KOPT-K1 (cell line): ENCODE data around the gene AHRR.

Experiments used
- H3K27ac ChIP-seq: fragments of 200-600 bp; sonication (generic); 2 replicates; pipeline ENCODE4 v1.5.1; 2016; ENCODE audit warnings: antibody characterized with exemption, mild to moderate bottlenecking, low read depth, low read length; ENCODE audit not compliant: poor library complexity, severe bottlenecking
- H3K36me3 ChIP-seq: fragments of 200-600 bp; sonication (generic); 2 replicates; pipeline ENCODE4 v1.5.1; 2017; ENCODE audit warnings: antibody characterized with exemption, mild to moderate bottlenecking, low read length, moderate library complexity; ENCODE audit not compliant: insufficient read depth
- H3K9me3 ChIP-seq: fragments of 200-600 bp; sonication (generic); 2 replicates; pipeline ENCODE4 v1.5.1; 2017; ENCODE audit warnings: antibody characterized with exemption, low read length, mild to moderate bottlenecking; ENCODE audit not compliant: insufficient read depth, poor library complexity, severe bottlenecking

The AHRR gene

DNA sequence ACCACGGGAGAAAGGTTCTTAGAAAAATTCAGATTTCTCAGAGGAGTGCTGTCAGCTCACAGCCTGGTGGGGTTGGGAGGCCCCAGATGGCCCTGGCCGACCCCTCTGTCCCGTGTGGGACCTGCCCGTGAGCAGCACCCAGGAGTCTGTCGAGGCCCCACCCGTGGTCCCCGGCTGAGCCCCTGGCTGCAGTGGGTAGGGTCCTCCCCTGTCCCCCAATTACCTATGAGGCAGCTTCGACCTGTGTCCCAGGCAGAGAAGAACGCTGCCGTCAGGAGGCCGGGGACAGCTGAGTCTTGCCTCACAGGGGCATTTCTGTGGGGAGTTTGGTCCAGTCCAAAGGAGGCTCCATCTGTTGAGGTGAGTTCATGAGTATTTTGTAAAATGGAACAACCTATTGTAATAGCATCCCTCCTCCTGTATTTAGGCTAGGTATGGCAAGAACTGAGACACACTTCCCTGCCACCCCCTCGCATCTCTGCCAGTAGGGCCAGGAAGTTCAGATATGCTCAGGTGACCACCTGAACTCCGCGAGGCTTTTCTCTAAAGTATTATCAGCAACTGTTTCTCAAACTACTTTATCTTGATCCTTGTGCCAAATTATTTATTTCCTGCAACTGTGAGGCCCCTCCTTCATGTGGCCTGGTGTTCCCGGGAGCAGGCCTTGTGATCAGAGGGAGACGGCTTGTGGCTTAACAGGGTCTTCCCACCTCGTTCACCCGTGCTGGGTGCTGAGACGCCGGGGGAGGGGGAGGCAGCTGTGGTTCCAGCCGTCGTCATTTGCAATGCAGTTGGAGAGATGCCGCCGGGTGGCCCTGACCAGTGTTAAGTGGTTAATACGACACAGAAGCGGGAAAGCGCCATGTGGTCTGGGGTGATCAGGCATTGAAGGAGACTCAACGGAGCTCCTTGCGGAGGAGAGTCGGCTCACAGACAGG lies 1.7 kb downstream of the AHRR start:
- Histone ChIP-seq H3K9me3 (no peaks in the 10 kb centered on the region), H3K36me3 (no peaks in the 10 kb centered on the region), H3K27ac (no peak overlapping the region)

DNA sequence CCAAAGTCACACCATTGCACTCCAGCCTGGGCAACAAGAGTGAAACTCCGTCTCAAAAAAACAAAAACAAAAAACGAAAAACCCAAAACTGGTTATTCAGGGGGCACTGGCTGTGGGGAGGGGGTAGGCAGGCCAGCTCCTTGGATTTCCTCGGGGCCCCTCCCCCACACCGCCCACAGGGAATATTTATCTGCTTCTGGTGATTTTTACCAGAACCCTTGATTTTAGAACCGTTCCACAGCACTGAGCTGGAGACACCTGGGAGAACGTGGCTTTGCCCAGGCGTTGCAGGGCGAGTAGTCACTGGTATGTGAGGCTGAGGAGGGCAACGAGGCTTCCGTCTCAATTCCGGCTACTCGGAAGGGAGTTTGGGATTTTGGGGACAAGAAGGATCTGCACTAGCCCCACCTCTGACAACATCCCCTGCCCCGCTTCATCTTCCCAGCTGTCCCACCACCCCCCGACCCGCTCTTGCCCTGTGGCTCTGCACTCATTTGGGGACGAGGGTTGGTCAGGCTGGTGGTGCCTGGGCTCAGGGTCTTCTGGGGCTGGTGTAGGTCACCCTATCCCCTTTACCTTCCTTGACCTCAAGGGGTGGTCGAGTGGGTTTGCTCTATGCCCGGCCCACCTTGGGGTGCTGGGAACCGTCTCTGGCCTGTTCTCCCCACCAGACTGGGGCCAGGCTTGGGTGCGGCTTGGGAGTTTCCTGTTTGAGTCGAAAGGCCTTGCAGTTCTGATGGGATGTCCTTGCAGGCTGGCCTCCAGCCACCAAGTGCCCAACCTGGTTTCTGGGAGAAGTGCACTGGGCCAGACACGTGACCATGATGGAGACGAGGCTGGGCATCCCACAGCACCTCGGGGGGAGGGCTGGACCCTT lies 3.5 kb downstream of the AHRR start:
- H3K9me3 ChIP-seq: no peaks in the 10 kb centered on the region
- H3K27ac ChIP-seq: no peak overlapping the region

DNA sequence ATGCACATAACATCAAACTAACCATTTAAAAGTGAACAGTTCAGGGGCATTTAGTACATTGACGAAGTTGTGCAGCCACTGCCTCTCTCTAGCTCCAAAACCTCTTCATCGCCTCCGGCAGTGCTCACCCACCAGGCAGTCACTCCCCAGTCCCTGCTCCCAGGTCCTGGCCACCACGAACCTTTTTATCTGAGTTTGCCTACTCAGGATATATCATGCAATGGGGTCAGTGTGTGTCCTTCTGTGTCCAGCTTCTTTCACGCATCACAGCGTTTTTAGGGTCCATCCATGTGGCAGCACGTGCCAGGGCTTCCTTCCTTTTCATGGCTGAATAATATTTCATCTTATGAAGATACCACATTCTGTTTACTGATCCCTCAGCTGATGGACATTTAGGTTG lies 4.6 kb downstream of the AHRR start:
- no peaks in the 10 kb centered on the region for H3K9me3 ChIP-seq
- no peak overlapping the region for H3K27ac ChIP-seq
- H3K36me3 ChIP-seq: no peaks in the 10 kb centered on the region

More for the DNA sequence above, 3.5 kb downstream of the AHRR start:
- no peaks in the 10 kb centered on the region for H3K36me3 ChIP-seq

DNA sequence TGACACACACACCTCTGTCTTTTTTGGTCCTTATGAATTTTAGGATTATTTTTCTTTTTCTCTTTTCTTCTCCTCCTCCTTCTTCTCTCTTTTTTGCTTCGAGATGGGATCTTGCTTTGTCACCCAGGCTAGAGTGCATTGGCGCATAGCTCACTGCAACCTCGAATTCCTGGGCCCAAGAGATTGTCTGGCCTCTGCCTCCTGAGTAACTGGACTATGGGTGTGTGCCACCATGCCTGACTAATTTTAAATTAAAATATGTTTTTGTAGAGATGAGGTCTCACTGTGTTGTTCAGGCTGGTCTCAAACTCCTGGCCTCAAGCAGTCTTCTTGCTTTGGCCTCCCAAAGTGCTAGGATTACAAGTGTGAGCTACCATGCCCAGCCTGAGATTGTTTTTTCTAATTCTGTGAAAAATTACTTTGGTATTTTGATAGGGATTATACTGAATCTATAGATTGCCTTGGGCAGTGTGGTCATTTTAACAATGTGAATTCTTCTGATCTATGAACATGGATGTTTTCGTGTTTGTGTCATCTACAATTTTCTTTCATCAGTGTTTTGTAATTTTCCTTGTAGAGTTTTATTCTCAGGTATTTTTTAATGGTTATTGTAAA lies 7.7 kb downstream of the AHRR start:
- Histone ChIP-seq H3K27ac (no peak overlapping the region), H3K9me3 (no peaks in the 10 kb centered on the region), H3K36me3 (no peaks in the 10 kb centered on the region)

DNA sequence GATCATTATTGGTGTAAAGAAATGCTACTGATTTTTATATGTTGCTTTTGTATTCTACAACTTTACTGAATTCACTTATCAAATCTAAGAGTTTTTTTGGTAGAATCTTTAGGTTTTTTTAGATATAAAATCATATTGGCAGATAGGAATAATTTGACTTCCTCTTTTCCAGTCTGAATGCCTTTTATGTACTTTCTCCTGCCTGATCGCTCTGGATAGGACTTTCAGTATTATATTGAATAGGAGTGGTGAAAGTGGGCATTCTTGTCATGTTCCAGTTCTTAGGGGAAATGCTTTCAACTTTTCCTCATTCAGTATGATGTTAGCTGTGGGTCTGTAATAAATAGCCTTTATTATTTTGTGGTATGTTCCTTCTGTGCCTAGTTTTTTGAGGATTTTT lies 8.3 kb downstream of the AHRR start:
- Histone ChIP-seq H3K27ac (no peak overlapping the region), H3K36me3 (no peaks in the 10 kb centered on the region)

DNA sequence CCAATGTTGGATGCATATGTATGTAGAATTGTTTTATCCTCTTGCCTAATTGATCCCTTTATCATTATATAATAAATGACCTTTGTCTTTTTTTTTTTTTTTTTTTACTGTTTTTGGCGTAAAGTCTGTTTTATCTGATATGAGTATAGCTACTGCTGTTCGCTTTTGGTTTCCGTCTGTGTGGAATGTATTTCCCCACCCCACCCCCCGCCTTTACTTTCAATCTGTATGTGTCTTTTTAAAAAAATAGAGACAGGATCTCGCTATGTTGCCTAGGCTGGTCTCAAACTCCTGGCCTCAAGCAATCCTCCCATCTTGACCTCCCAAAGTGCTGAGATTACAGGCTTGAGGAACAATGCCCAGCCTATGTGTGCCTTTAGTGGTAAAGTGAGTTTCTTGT lies 11.3 kb downstream of the AHRR start:
- no peaks in the 10 kb centered on the region for H3K36me3 ChIP-seq
- no peaks in the 10 kb centered on the region for H3K9me3 ChIP-seq
- H3K27ac ChIP-seq: no peak overlapping the region

More for the DNA sequence above, 8.3 kb downstream of the AHRR start:
- no peaks in the 10 kb centered on the region for H3K9me3 ChIP-seq

DNA sequence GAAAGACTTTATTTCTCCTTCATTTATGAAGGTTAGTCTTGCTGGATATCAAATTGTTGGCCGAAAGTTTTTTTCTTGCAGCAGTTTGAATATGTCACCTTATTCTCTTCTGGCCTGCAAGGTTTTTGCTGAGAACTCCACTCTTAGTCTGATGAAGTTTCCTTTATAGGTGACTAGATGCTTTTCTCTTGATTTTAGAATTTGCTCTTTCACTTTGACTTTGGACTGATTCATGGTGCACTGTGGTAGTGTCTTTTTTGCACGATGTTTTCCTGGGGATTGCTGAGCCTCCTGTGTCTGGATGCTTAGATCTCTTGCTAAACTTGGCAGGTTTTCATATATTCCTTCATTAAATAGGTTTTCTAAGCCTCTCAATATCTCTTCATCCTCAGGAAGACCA lies 12.4 kb downstream of the AHRR start:
- no peak overlapping the region for H3K27ac ChIP-seq
- H3K36me3 ChIP-seq: no peaks in the 10 kb centered on the region
- H3K9me3 ChIP-seq: no peaks in the 10 kb centered on the region

DNA sequence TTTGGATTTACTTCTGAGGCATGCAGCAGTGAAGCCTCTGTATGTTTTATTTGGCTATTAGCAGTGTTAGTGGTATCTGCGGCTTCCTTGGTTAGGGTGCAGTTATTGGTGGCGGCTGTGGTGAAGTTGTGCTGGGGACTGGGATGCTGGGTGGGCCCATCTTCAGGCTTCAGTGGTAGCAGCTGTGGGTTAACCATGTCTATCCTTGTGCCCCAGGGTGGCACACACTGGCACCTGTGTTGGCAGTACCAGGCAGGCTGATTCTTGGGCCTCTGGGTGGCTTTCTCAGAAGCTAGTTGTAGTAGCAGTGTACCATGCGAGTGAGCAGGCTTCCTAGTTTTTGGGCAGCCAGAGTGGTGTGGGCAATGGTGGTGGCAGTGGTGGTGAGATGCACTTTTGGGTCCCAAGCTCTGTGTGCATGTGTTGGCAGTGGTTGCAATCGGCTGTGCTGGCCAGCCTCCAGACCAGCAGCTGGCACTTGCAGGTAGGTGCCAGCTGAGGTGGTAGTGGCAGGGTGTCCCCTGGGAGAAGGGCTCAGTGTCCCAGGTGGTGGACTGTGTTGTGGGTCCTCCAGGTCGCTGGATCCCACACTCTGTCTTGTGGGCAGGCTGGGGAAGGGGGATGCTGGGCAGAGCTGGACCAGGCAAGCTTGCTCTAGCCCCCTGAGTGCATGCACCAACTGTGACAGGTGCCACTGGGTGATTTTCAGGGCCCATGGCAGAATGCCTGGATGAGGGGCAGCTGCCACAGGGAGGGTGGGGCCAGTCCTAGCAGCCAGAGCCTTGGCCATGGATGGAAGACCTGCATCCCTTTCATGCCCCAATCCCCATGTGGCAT lies 13.6 kb downstream of the AHRR start:
- H3K9me3 ChIP-seq: no peaks in the 10 kb centered on the region
- no peaks in the 10 kb centered on the region for H3K36me3 ChIP-seq
- no peak overlapping the region for H3K27ac ChIP-seq

DNA sequence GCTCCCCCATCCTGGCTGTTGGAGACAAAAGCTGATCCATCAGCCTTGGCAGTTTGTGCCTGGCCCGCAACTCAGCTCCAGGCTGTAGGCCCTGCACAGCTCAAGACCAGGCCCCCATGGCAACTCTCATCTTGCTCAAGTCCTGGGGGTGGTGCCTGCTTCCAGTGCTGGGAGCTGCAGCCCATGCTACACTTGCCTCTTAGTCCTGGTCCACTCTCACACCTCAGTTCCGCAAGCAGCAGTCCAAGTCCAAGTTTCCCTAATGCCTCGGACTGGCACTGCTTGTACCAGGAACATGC lies 14.2 kb downstream of the AHRR start:
- no peak overlapping the region for H3K27ac ChIP-seq
- no peaks in the 10 kb centered on the region for H3K9me3 ChIP-seq
- H3K36me3 ChIP-seq: no peaks in the 10 kb centered on the region

DNA sequence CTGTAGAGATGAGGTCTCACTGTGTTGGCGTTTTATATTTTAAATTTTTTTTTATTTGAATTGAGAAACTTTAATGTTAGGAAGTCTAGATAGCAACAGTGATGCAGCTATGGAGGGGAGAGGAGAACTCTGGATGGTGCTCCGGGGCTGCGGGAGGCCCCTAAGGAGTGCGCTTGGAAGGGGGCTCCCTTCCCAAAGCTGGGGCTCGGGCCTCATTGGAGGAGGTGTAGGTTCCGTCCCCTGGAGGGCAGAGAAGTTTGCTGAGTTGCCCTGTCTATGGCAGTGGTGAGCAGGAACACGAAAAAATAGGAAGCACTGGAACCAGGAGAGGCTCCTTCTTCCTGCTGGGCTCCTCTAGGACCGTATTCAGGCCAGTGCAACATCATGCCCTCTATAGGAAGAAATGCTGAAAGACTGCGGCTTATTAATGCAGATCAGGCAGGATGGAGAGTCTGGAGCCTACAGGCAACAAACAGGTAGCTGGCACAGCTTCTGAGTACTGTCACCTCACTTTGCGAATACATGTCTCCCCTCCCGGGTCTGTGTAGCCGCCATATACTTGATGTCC lies 16.1 kb downstream of the AHRR start:
- Histone ChIP-seq H3K36me3 (no peaks in the 10 kb centered on the region), H3K27ac (no peak overlapping the region), H3K9me3 (no peaks in the 10 kb centered on the region)

DNA sequence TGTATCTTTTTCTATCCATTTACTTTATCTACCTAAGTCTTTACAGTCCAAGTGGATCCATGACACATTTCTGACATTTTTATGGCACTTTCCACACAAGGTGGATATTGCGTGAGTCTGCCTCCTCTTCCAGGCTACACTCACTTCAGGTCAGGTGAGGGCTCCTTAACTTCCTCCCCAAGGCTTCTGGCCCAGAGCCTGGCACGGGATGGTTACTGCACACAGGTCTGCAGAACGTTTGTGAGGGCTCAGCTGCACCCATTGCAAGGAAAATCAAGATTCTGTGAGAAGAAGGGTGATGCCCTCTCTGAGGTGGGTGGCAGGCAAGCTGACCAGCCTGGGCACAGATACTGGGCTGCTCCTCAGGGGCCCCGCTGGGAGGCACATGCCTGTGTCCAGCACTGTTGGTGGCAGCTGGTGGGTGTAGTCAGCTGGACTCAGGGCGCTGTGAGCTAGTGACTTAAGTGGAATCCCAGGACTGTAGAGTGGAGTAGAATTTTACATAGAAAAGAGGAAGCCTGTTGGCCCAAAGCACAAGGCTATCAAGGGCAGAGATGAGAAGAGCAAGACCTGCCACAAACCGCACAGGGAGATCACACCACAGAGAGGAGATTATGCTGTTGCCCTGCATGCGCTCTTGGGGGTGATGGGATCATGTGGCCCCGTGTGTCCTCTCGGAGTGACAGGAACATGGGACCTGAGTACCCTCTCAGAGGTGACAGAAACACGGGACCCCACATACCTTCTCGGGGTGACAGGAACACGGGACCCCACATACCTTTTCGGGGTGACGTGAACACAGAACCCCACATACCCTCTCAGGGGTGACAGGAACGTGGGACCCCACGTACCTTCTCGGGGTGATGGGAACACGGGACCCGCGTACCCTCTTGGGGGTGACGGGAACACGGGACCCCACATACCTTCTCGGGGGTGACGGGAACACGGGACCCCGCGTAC lies 21.3 kb downstream of the AHRR start:
- no peaks in the 10 kb centered on the region for H3K36me3 ChIP-seq
- H3K9me3 ChIP-seq: no peaks in the 10 kb centered on the region
- no peak overlapping the region for H3K27ac ChIP-seq

DNA sequence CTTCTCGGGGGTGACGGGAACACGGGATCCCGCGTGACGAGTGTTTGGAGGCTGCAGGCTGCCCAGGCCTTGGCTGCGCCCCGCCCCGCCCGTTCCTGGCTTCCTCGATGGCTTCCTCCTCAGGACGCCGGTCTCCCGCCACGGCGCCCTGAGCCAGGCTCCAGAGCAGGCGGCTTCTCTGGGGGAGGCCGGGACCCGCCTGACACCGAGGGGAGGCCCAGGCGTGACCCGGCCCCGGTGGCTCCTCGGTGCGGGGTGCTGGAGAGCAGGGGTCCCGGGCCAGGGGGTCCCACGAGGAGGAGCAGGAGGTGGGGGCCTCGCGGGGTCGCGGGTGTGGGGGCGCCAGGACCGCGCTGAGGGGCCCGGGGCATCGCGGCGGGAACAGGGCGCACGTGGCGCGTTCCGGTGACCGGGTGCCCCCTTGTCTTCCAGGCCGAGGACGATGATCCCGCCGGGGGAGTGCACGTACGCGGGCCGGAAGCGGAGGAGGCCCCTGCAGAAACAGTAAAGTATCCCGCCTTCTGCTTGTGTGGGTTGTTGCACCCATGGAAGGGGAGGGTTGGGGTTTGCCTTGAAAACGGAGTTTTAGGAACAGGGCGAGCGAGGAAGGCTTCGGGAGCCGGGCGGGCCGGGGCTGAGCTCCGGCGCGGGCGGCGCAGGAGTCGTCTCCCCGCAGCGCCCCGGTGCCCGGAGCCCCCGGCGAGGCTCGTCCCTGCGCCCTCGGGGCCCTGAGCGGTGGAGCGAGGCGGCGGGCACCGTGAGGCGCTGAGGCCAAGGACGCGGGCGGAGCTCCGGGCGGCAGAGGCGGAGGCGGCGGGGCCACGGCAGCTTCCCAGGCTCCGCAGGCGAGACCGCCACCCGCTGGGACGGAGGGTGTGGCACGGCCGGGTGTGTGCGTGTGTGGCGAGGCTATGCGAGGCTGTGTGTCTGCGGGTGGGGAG lies 22.2 kb downstream of the AHRR start:
- Histone ChIP-seq H3K27ac (no peak overlapping the region), H3K9me3 (no peaks in the 10 kb centered on the region), H3K36me3 (no peaks in the 10 kb centered on the region)

DNA sequence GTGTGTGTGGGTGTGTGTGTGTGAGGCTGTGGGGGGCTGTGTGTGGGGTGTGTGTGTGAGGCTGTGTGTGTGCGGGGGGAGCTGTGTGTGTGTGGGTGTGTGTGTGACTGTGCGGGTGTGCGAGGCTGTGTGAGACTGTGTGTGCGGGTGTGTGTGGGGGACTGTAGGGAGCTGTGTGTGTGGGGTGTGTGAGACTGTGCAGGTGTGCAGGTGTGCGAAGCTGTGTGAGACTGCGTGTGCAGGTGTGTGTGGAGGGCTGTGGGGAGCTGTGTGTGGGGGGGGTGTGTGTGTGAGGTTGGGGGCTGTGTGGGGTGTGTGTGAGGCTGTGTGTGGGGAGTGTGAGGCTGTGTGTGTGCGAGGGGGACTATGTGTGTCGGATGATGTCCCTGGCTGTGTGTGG lies 23.2 kb downstream of the AHRR start:
- H3K36me3 ChIP-seq: no peaks in the 10 kb centered on the region
- H3K27ac ChIP-seq: no peak overlapping the region
- no peaks in the 10 kb centered on the region for H3K9me3 ChIP-seq
